CD14-positive monocyte (primary cell): ENCODE data around the gene FOXO1. TPM values are rescaled to one million over a fixed set of nuclear protein-coding genes. Genes with fewer than 3 reads are reported as not detected.

Experiments
- DNase-seq, 3 donors: peaks; one replicate each; pipeline ENCODE4 v3.0.0-alpha.2; 2011 to 2022
- H2AFZ ChIP-seq: 2 replicates; pipeline ENCODE4 v1.6.0; 2012; ENCODE audit warnings: mild to moderate bottlenecking, low read depth, low read length, inconsistent platforms; ENCODE audit not compliant: insufficient read depth, poor library complexity, severe bottlenecking
- H3K27ac ChIP-seq, 2 donors: 1 replicate in 1 of 2; 2 replicates in 1 of 2; pipeline ENCODE4 v1.5.1; 2012 to 2013; ENCODE audit warnings: low read length in 2 of 2, control low read depth in 1 of 2, inconsistent platforms in 1 of 2, low read depth in 1 of 2, mild to moderate bottlenecking in 1 of 2
- H3K27me3 ChIP-seq, 2 donors: one replicate each; pipeline versions ENCODE4 v1.6.0 to v1.6.1; 2011 to 2013; ENCODE audit warnings: low read length in 2 of 2; ENCODE audit not compliant: control insufficient read depth in 2 of 2, insufficient read depth in 2 of 2
- H3K36me3 ChIP-seq, 2 donors: replicated peaks in 1 of 2; 1 replicate in 1 of 2; 2 replicates in 1 of 2; pipeline versions ENCODE4 v1.5.1 to v1.6.1; 2012 to 2013; ENCODE audit warnings: low read length in 2 of 2, control low read depth in 1 of 2, inconsistent platforms in 1 of 2, mild to moderate bottlenecking in 1 of 2; ENCODE audit not compliant: insufficient read depth in 2 of 2, control insufficient read depth in 1 of 2
- H3K4me1 ChIP-seq, 2 donors: 1 replicate in 1 of 2; 2 replicates in 1 of 2; pipeline versions ENCODE4 v1.5.1 to v1.6.1; 2012 to 2013; ENCODE audit warnings: low read length in 2 of 2, control low read depth in 1 of 2, inconsistent platforms in 1 of 2, mild to moderate bottlenecking in 1 of 2, moderate library complexity in 1 of 2; ENCODE audit not compliant: insufficient read depth in 2 of 2, control insufficient read depth in 1 of 2
- H3K4me2 ChIP-seq: replicated peaks from 2 replicates; pipeline ENCODE3; 2012; ENCODE audit warnings: low read length, moderate library complexity, mild to moderate bottlenecking; ENCODE audit not compliant: poor library complexity, severe bottlenecking; ENCODE audit errors: extremely low read depth
- H3K4me3 ChIP-seq, 3 experiments: fragments of 200-600 bp in 1 of 3; sonication (generic) in 1 of 3; replicated peaks in 1 of 3; 1 replicate in 2 of 3; 2 replicates in 1 of 3; pipeline ENCODE4 v1.5.1; 2011 to 2013; ENCODE audit warnings: low read length in 3 of 3, mild to moderate bottlenecking in 3 of 3, control low read depth in 2 of 3, low read depth in 2 of 3, inconsistent platforms in 1 of 3, moderate library complexity in 1 of 3
- H3K79me2 ChIP-seq: 2 replicates; pipeline ENCODE4 v1.6.0; 2012; ENCODE audit warnings: mild to moderate bottlenecking, control low read depth, inconsistent platforms, low read length, moderate library complexity; ENCODE audit not compliant: insufficient read depth
- H3K9ac ChIP-seq: 2 replicates; pipeline ENCODE4 v1.6.0; 2017; ENCODE audit warnings: low read length, mild to moderate bottlenecking; ENCODE audit not compliant: insufficient read depth, poor library complexity, severe bottlenecking
- H3K9me3 ChIP-seq, 2 donors: replicated peaks in 1 of 2; 1 replicate in 1 of 2; 2 replicates in 1 of 2; pipeline versions ENCODE4 v1.5.1 to v1.6.1; 2012 to 2013; ENCODE audit warnings: low read length in 2 of 2, control low read depth in 1 of 2; ENCODE audit not compliant: control insufficient read depth in 1 of 2, insufficient read depth in 1 of 2
- H4K20me1 ChIP-seq: 2 replicates; pipeline ENCODE4 v1.6.0; 2012; ENCODE audit warnings: mild to moderate bottlenecking, low read length, control low read depth, moderate library complexity; ENCODE audit not compliant: insufficient read depth
- H3K27ac Mint-ChIP-seq, 7 donors: one replicate each; pipeline ENCODE4 v1.8.0; 2020; ENCODE audit warnings: mild to moderate bottlenecking in 7 of 7, mixed read lengths in 7 of 7, moderate library complexity in 6 of 7, inconsistent platforms in 2 of 7
- H3K27me3 Mint-ChIP-seq, 3 donors: one replicate each; pipeline ENCODE4 v1.8.0; 2021 to 2022; ENCODE audit warnings: low read depth in 3 of 3, mild to moderate bottlenecking in 3 of 3, mixed read lengths in 3 of 3, moderate library complexity in 3 of 3, inconsistent platforms in 1 of 3
- H3K36me3 Mint-ChIP-seq, 2 donors: one replicate each; pipeline ENCODE4 v1.8.0; 2020; ENCODE audit warnings: mixed read lengths in 2 of 2, inconsistent platforms in 1 of 2, mild to moderate bottlenecking in 1 of 2
- H3K4me1 Mint-ChIP-seq: one replicate; pipeline ENCODE4 v1.8.0; 2020; ENCODE audit warnings: mild to moderate bottlenecking, mixed read lengths
- H3K4me3 Mint-ChIP-seq, 2 donors: one replicate each; pipeline ENCODE4 v1.8.0; 2020; ENCODE audit warnings: mild to moderate bottlenecking in 2 of 2, mixed read lengths in 2 of 2, moderate library complexity in 1 of 2
- H3K9me3 Mint-ChIP-seq, 7 donors: one replicate each; pipeline ENCODE4 v1.8.0; 2020 to 2022; ENCODE audit warnings: mixed read lengths in 7 of 7, mild to moderate bottlenecking in 6 of 7, moderate library complexity in 6 of 7, inconsistent platforms in 2 of 7
- CTCF ChIP-seq: fragments of 200-600 bp; IDR thresholded peaks from one replicate; pipeline ENCODE4 v1.8.0; 2022; ENCODE audit warnings: antibody characterized with exemption, mild to moderate bottlenecking
- WGBS: methylation state at CpG from one replicate; pipeline ENCODE4 v1.1.5; 2013; ENCODE audit warnings: missing lambda C conversion rate; ENCODE audit not compliant: insufficient coverage; 5-methylcytosine and 5-hydroxymethylcytosine counted together
- intact Hi-C, 2 donors: fragments of 100-400 bp; cut with micrococcal nuclease; formaldehyde crosslinking; loops; one replicate each; pipeline versions ENCODE4 v1.15.0 to v1.15.1; 2023
- polyA plus RNA-seq, 3 donors: library from polyadenylated mRNA; depleted of rRNA in 1 of 3; unstranded in 2 of 3; stranded (reverse) in 1 of 3; fragments of 300-500 nt in 2 of 3; fragments of >200 nt in 1 of 3; fragmentation: Illumina TruSeq in 2 of 3; gene quantifications; 1 replicate in 2 of 3; 2 replicates in 1 of 3; pipeline ENCODE4 v1.2.3, GENCODE V29; 2012 to 2021

Gene FOXO1
- polyA plus RNA-seq, 3 donors = 3.1 to 11.3 (median 8.0) TPM

DNA sequence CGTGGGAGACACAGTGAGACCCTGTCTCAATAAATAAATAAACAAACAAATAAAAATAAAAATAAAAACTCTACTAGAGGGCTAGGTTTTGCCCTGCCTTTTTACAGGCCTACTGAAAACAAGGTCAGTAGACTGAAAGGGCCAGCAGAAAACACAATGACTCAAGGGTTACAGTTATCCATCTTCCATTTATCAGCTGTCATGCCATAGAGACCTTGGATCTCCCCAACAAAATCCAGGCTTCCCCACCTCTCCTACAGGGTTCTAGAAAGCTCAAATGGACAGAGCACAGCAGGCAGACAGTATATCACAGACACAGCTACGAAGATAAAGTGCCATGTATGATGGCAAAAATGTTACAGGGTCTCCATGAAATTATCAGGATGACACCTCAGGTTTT lies 54.4 kb downstream of the FOXO1 start:
- Mint-ChIP-seq H3K4me1 (peaks cover 18% of the 10 kb centered on the region), H3K4me3 (no peak overlapping the region)

GRCh38 chr13:40611635-40612034 lies 54.8 kb downstream of the FOXO1 start:
- WGBS = 85% methylated on average over 5 of the region's 7 CpGs
- Histone ChIP-seq H4K20me1 (peaks cover 87% of the 10 kb centered on the region), H3K9me3 (no peaks in the 10 kb centered on the region), H3K4me2 (no peak overlapping the region), H3K27me3 (no peaks in the 10 kb centered on the region), H3K79me2 (peaks cover 4% of the 10 kb centered on the region), H2AFZ (no peak overlapping the region), H3K36me3 (no peaks in the 10 kb centered on the region), H3K27ac (no peak overlapping the region), H3K4me1 (peaks cover 10 to 13% of the 10 kb centered on the region in 2 donors), H3K4me3 (no peak overlapping the region), H3K9ac (no peak overlapping the region)
- Mint-ChIP-seq H3K4me3 (no peak overlapping the region), H3K4me1 (peaks cover 22% of the 10 kb centered on the region), H3K9me3 (no peaks in the 10 kb centered on the region), H3K27me3 (peaks cover 0 to 5% (median 0%) of the 10 kb centered on the region in 3 donors), H3K27ac (peak overlapping the region in 1 of 7 donors; percentile 24), H3K36me3 (peaks cover 5 to 11% of the 10 kb centered on the region in 2 donors)
- no peak for DNase-seq
- no peak for TF ChIP-seq CTCF
- intact Hi-C loops = no loop called here

More for the DNA sequence above, 54.4 kb downstream of the FOXO1 start:
- 71% methylated on average over 1 of the region's 2 CpGs for WGBS
- no peak for DNase-seq
- peaks cover 5 to 11% of the 10 kb centered on the region in 2 donors for H3K36me3 Mint-ChIP-seq
- H3K4me2 ChIP-seq = no peak overlapping the region
- H2AFZ ChIP-seq = no peak overlapping the region
- peaks cover 10 to 13% of the 10 kb centered on the region in 2 donors for H3K4me1 ChIP-seq
- no peak for TF ChIP-seq CTCF
- H3K27ac Mint-ChIP-seq = no peak overlapping the region
- no peak overlapping the region for H3K27ac ChIP-seq
- H3K79me2 ChIP-seq = peaks cover 4% of the 10 kb centered on the region
- H3K27me3 ChIP-seq = no peaks in the 10 kb centered on the region
- no peak overlapping the region for H3K4me3 ChIP-seq
- H4K20me1 ChIP-seq = peaks cover 87% of the 10 kb centered on the region
- H3K36me3 ChIP-seq = no peaks in the 10 kb centered on the region
- intact Hi-C loops = no loop called here
- H3K9me3 Mint-ChIP-seq = no peaks in the 10 kb centered on the region
- no peak overlapping the region for H3K9ac ChIP-seq
- H3K27me3 Mint-ChIP-seq = peaks cover 0 to 5% (median 0%) of the 10 kb centered on the region in 3 donors
- no peaks in the 10 kb centered on the region for H3K9me3 ChIP-seq
